ENCODE results near the gene NCAPD2. TPM values are rescaled to one million over a fixed set of nuclear protein-coding genes. Genes with fewer than 3 reads are reported as not detected.
"Not testable (repeated sequence)": the region's sequence is repeated elsewhere in the genome, so short reads cannot be mapped to it uniquely, and the experiment has no call there.

Gene NCAPD2
- total RNA-seq, 1 experiment from 2014 or later, result 94.7 TPM

GRCh38 chr12:6494258-6494743, 399 bp downstream of the NCAPD2 start:
- CTCF ChIA-PET, result interaction anchor here (1.3 kb wide), 1 partner anchor 38 kb away, joined by 4 read pairs; no protein-coding TSS in a partner anchor
- H3K4me1 Mint-ChIP-seq (ENCODE audit: low read depth, unreplicated experiment), result no peaks in the 10 kb centered on the region
- H3K27me3 Mint-ChIP-seq (ENCODE audit: unreplicated experiment), result no peaks in the 10 kb centered on the region
- TF ChIP-seq CTCF (IDR thresholded peaks at IDR 0.05; ENCODE audit: unreplicated experiment), result no peak
- peak overlapping the region; percentile 95 for H3K4me3 Mint-ChIP-seq (ENCODE audit: low read depth, unreplicated experiment)
- H3K27ac Mint-ChIP-seq (ENCODE audit: unreplicated experiment), result peak overlapping the region; percentile 96
- no peak for DNase-seq
- no peaks in the 10 kb centered on the region for H3K9me3 Mint-ChIP-seq (ENCODE audit: low read depth, unreplicated experiment)
- intact Hi-C loops (cut with micrococcal nuclease; ENCODE audit: unreplicated experiment), result loop anchor here (2.0 kb wide), 1 partner anchor 38 kb away; no protein-coding TSS in a partner anchor
- BruUV-seq (replicated peaks), result TSS peak; percentile 75
- H3K36me3 Mint-ChIP-seq (ENCODE audit: insufficient read depth, unreplicated experiment), result peaks cover 48% of the 10 kb centered on the region

GRCh38 chr12:6494968-6495367, 1.1 kb downstream of the NCAPD2 start:
- Mint-ChIP-seq H3K9me3 (ENCODE audit: low read depth, unreplicated experiment) (no peaks in the 10 kb centered on the region), H3K27me3 (ENCODE audit: unreplicated experiment) (no peaks in the 10 kb centered on the region), H3K4me1 (ENCODE audit: low read depth, unreplicated experiment) (no peaks in the 10 kb centered on the region), H3K27ac (ENCODE audit: unreplicated experiment) (peak overlapping the region; percentile 20), H3K4me3 (ENCODE audit: low read depth, unreplicated experiment) (peak overlapping the region; percentile 95), H3K36me3 (ENCODE audit: insufficient read depth, unreplicated experiment) (peaks cover 48% of the 10 kb centered on the region)
- intact Hi-C loops (cut with micrococcal nuclease; ENCODE audit: unreplicated experiment), result loop anchor here (2.0 kb wide), 1 partner anchor 38 kb away; no protein-coding TSS in a partner anchor
- no peak for TF ChIP-seq CTCF (IDR thresholded peaks at IDR 0.05; ENCODE audit: unreplicated experiment)
- no TSS peak for BruUV-seq (replicated peaks)
- DNase-seq, result no peak
- CTCF ChIA-PET, result interaction anchor here (1.3 kb wide), 1 partner anchor 38 kb away, joined by 4 read pairs; no protein-coding TSS in a partner anchor

- H3K4me1 Mint-ChIP-seq (ENCODE audit: low read depth, unreplicated experiment); intact Hi-C loops (cut with micrococcal nuclease; ENCODE audit: unreplicated experiment); H3K4me3 Mint-ChIP-seq (ENCODE audit: low read depth, unreplicated experiment); DNase-seq; BruUV-seq (replicated peaks); H3K27ac Mint-ChIP-seq (ENCODE audit: unreplicated experiment); H3K27me3 Mint-ChIP-seq (ENCODE audit: unreplicated experiment); CTCF ChIA-PET; H3K9me3 Mint-ChIP-seq (ENCODE audit: low read depth, unreplicated experiment): not testable (repeated sequence)
- H3K36me3 Mint-ChIP-seq (ENCODE audit: insufficient read depth, unreplicated experiment), result peaks cover 40% of the 10 kb centered on the region
Measured at GRCh38 chr12:6497291-6497690, 3.4 kb downstream of the NCAPD2 start.

GRCh38 chr12:6500466-6500865, 6.6 kb downstream of the NCAPD2 start:
- H3K36me3 Mint-ChIP-seq (ENCODE audit: insufficient read depth, unreplicated experiment), result peaks cover 9% of the 10 kb centered on the region
- CTCF ChIA-PET, result interaction anchor here (0.6 to 1.2 kb wide), 2 partner anchors 37 to 305 kb away, joined by 3 to 4 read pairs; no protein-coding TSS in a partner anchor

More at GRCh38 chr12:6500466-6500865, 6.6 kb downstream of the NCAPD2 start:
- Mint-ChIP-seq H3K4me3 (ENCODE audit: low read depth, unreplicated experiment) (no peak overlapping the region), H3K27ac (ENCODE audit: unreplicated experiment) (no peak overlapping the region), H3K9me3 (ENCODE audit: low read depth, unreplicated experiment) (no peaks in the 10 kb centered on the region), H3K4me1 (ENCODE audit: low read depth, unreplicated experiment) (no peaks in the 10 kb centered on the region), H3K27me3 (ENCODE audit: unreplicated experiment) (no peaks in the 10 kb centered on the region)
- TF ChIP-seq CTCF (IDR thresholded peaks at IDR 0.05; ENCODE audit: unreplicated experiment), result no peak
- intact Hi-C loops (cut with micrococcal nuclease; ENCODE audit: unreplicated experiment), result no loop called here
- DNase-seq, result no peak
- BruUV-seq (replicated peaks), result no TSS peak

Measured in Calu3 (cell line).